Kasumi-1 (cell line): ENCODE measurements around the gene VAPB.

Experiments
- DNase-seq, 2 experiments: peaks; one replicate each; lab custom pipeline; 2025; lab: John Stamatoyannopoulos, UW

Gene VAPB

GRCh38 chr20:58378704-58379103 is 10.3 kb upstream of the VAPB start:
- DNase-seq: peak; percentile 41 to 51

- DNase-seq: no peak
Observed at GRCh38 chr20:58381627-58382026, 7.4 kb upstream of the VAPB start.

- no peak for DNase-seq
Observed at GRCh38 chr20:58382096-58382495, 6.9 kb upstream of the VAPB start.

- DNase-seq: no peak
Observed at GRCh38 chr20:58384821-58385220, 4.2 kb upstream of the VAPB start.

- DNase-seq: no peak
Observed at GRCh38 chr20:58388028-58388601, 914 bp upstream of the VAPB start.

GRCh38 chr20:58389324-58389967 is 417 bp downstream of the VAPB start:
- DNase-seq: peak in 1 of 2 experiments; percentile 28

GRCh38 chr20:58389968-58390658 is 1.1 kb downstream of the VAPB start:
- DNase-seq: no peak

- DNase-seq: no peak
Observed at GRCh38 chr20:58390659-58391035, 1.6 kb downstream of the VAPB start.

- no peak for DNase-seq
Observed at GRCh38 chr20:58392286-58392685, 3.3 kb downstream of the VAPB start.

- no peak for DNase-seq
Observed at GRCh38 chr20:58393299-58393698, 4.3 kb downstream of the VAPB start.

GRCh38 chr20:58394801-58395200 is 5.8 kb downstream of the VAPB start:
- DNase-seq: no peak

- no peak for DNase-seq
Observed at GRCh38 chr20:58395604-58396003, 6.6 kb downstream of the VAPB start.

- DNase-seq: no peak
Observed at GRCh38 chr20:58397429-58397828, 8.4 kb downstream of the VAPB start.

GRCh38 chr20:58398254-58398653 is 9.2 kb downstream of the VAPB start:
- DNase-seq: no peak

GRCh38 chr20:58399926-58400325 is 10.9 kb downstream of the VAPB start:
- no peak for DNase-seq

- DNase-seq: no peak
Observed at GRCh38 chr20:58401162-58401561, 12.1 kb downstream of the VAPB start.

- DNase-seq: no peak
Observed at GRCh38 chr20:58402305-58402704, 13.3 kb downstream of the VAPB start.

- no peak for DNase-seq
Observed at GRCh38 chr20:58402827-58403226, 13.8 kb downstream of the VAPB start.

- no peak for DNase-seq
Observed at GRCh38 chr20:58403272-58403671, 14.2 kb downstream of the VAPB start.

- no peak for DNase-seq
Observed at GRCh38 chr20:58405504-58406291, 16.7 kb downstream of the VAPB start.

GRCh38 chr20:58406422-58407001 is 17.5 kb downstream of the VAPB start:
- DNase-seq: no peak

GRCh38 chr20:58407201-58407873 is 18.3 kb downstream of the VAPB start:
- DNase-seq: no peak
